CD14-positive monocyte (primary cell): ENCODE results near the gene SUGCT. TPM values are rescaled to one million over a fixed set of nuclear protein-coding genes. Genes with fewer than 3 reads are reported as not detected.
A peak's percentile ranks its signal among the peaks of the same experiment; 100 is the strongest.

Experiments used
- DNase-seq, 3 donors: peaks; one replicate each; pipeline ENCODE4 v3.0.0-alpha.2; 2011 to 2022
- H2AFZ ChIP-seq: 2 replicates; pipeline ENCODE4 v1.6.0; 2012; ENCODE audit warnings: mild to moderate bottlenecking, low read depth, low read length, inconsistent platforms; ENCODE audit not compliant: insufficient read depth, poor library complexity, severe bottlenecking
- H3K27ac ChIP-seq, 2 donors: 1 replicate in 1 of 2; 2 replicates in 1 of 2; pipeline ENCODE4 v1.5.1; 2012 to 2013; ENCODE audit warnings: low read length in 2 of 2, control low read depth in 1 of 2, inconsistent platforms in 1 of 2, low read depth in 1 of 2, mild to moderate bottlenecking in 1 of 2
- H3K27me3 ChIP-seq, 2 donors: one replicate each; pipeline versions ENCODE4 v1.6.0 to v1.6.1; 2011 to 2013; ENCODE audit warnings: low read length in 2 of 2; ENCODE audit not compliant: control insufficient read depth in 2 of 2, insufficient read depth in 2 of 2
- H3K36me3 ChIP-seq, 2 donors: replicated peaks in 1 of 2; 1 replicate in 1 of 2; 2 replicates in 1 of 2; pipeline versions ENCODE4 v1.5.1 to v1.6.1; 2012 to 2013; ENCODE audit warnings: low read length in 2 of 2, control low read depth in 1 of 2, inconsistent platforms in 1 of 2, mild to moderate bottlenecking in 1 of 2; ENCODE audit not compliant: insufficient read depth in 2 of 2, control insufficient read depth in 1 of 2
- H3K4me1 ChIP-seq, 2 donors: 1 replicate in 1 of 2; 2 replicates in 1 of 2; pipeline versions ENCODE4 v1.5.1 to v1.6.1; 2012 to 2013; ENCODE audit warnings: low read length in 2 of 2, control low read depth in 1 of 2, inconsistent platforms in 1 of 2, mild to moderate bottlenecking in 1 of 2, moderate library complexity in 1 of 2; ENCODE audit not compliant: insufficient read depth in 2 of 2, control insufficient read depth in 1 of 2
- H3K4me2 ChIP-seq: replicated peaks from 2 replicates; pipeline ENCODE3; 2012; ENCODE audit warnings: low read length, moderate library complexity, mild to moderate bottlenecking; ENCODE audit not compliant: poor library complexity, severe bottlenecking; ENCODE audit errors: extremely low read depth
- H3K4me3 ChIP-seq, 3 experiments: fragments of 200-600 bp in 1 of 3; sonication (generic) in 1 of 3; replicated peaks in 1 of 3; 1 replicate in 2 of 3; 2 replicates in 1 of 3; pipeline ENCODE4 v1.5.1; 2011 to 2013; ENCODE audit warnings: low read length in 3 of 3, mild to moderate bottlenecking in 3 of 3, control low read depth in 2 of 3, low read depth in 2 of 3, inconsistent platforms in 1 of 3, moderate library complexity in 1 of 3
- H3K79me2 ChIP-seq: 2 replicates; pipeline ENCODE4 v1.6.0; 2012; ENCODE audit warnings: mild to moderate bottlenecking, control low read depth, inconsistent platforms, low read length, moderate library complexity; ENCODE audit not compliant: insufficient read depth
- H3K9ac ChIP-seq: 2 replicates; pipeline ENCODE4 v1.6.0; 2017; ENCODE audit warnings: low read length, mild to moderate bottlenecking; ENCODE audit not compliant: insufficient read depth, poor library complexity, severe bottlenecking
- H3K9me3 ChIP-seq, 2 donors: replicated peaks in 1 of 2; 1 replicate in 1 of 2; 2 replicates in 1 of 2; pipeline versions ENCODE4 v1.5.1 to v1.6.1; 2012 to 2013; ENCODE audit warnings: low read length in 2 of 2, control low read depth in 1 of 2; ENCODE audit not compliant: control insufficient read depth in 1 of 2, insufficient read depth in 1 of 2
- H4K20me1 ChIP-seq: 2 replicates; pipeline ENCODE4 v1.6.0; 2012; ENCODE audit warnings: mild to moderate bottlenecking, low read length, control low read depth, moderate library complexity; ENCODE audit not compliant: insufficient read depth
- H3K27ac Mint-ChIP-seq, 7 donors: one replicate each; pipeline ENCODE4 v1.8.0; 2020; ENCODE audit warnings: mild to moderate bottlenecking in 7 of 7, mixed read lengths in 7 of 7, moderate library complexity in 6 of 7, inconsistent platforms in 2 of 7
- H3K27me3 Mint-ChIP-seq, 3 donors: one replicate each; pipeline ENCODE4 v1.8.0; 2021 to 2022; ENCODE audit warnings: low read depth in 3 of 3, mild to moderate bottlenecking in 3 of 3, mixed read lengths in 3 of 3, moderate library complexity in 3 of 3, inconsistent platforms in 1 of 3
- H3K36me3 Mint-ChIP-seq, 2 donors: one replicate each; pipeline ENCODE4 v1.8.0; 2020; ENCODE audit warnings: mixed read lengths in 2 of 2, inconsistent platforms in 1 of 2, mild to moderate bottlenecking in 1 of 2
- H3K4me1 Mint-ChIP-seq: one replicate; pipeline ENCODE4 v1.8.0; 2020; ENCODE audit warnings: mild to moderate bottlenecking, mixed read lengths
- H3K4me3 Mint-ChIP-seq, 2 donors: one replicate each; pipeline ENCODE4 v1.8.0; 2020; ENCODE audit warnings: mild to moderate bottlenecking in 2 of 2, mixed read lengths in 2 of 2, moderate library complexity in 1 of 2
- H3K9me3 Mint-ChIP-seq, 7 donors: one replicate each; pipeline ENCODE4 v1.8.0; 2020 to 2022; ENCODE audit warnings: mixed read lengths in 7 of 7, mild to moderate bottlenecking in 6 of 7, moderate library complexity in 6 of 7, inconsistent platforms in 2 of 7
- WGBS: methylation state at CpG from one replicate; pipeline ENCODE4 v1.1.5; 2013; ENCODE audit warnings: missing lambda C conversion rate; ENCODE audit not compliant: insufficient coverage; 5-methylcytosine and 5-hydroxymethylcytosine counted together
- intact Hi-C, 2 donors: fragments of 100-400 bp; cut with micrococcal nuclease; formaldehyde crosslinking; loops; one replicate each; pipeline versions ENCODE4 v1.15.0 to v1.15.1; 2023
- polyA plus RNA-seq, 3 donors: library from polyadenylated mRNA; depleted of rRNA in 1 of 3; unstranded in 2 of 3; stranded (reverse) in 1 of 3; fragments of 300-500 nt in 2 of 3; fragments of >200 nt in 1 of 3; fragmentation: Illumina TruSeq in 2 of 3; gene quantifications; 1 replicate in 2 of 3; 2 replicates in 1 of 3; pipeline ENCODE4 v1.2.3, GENCODE V29; 2012 to 2021
- TF ChIP-seq, protein P1 (sequence below): fragments of 200-600 bp; IDR thresholded peaks from one replicate; pipeline ENCODE4 v1.8.0; 2022; ENCODE audit warnings: antibody characterized with exemption, mild to moderate bottlenecking

The SUGCT gene
- polyA plus RNA-seq, 3 donors = not detected

DNA sequence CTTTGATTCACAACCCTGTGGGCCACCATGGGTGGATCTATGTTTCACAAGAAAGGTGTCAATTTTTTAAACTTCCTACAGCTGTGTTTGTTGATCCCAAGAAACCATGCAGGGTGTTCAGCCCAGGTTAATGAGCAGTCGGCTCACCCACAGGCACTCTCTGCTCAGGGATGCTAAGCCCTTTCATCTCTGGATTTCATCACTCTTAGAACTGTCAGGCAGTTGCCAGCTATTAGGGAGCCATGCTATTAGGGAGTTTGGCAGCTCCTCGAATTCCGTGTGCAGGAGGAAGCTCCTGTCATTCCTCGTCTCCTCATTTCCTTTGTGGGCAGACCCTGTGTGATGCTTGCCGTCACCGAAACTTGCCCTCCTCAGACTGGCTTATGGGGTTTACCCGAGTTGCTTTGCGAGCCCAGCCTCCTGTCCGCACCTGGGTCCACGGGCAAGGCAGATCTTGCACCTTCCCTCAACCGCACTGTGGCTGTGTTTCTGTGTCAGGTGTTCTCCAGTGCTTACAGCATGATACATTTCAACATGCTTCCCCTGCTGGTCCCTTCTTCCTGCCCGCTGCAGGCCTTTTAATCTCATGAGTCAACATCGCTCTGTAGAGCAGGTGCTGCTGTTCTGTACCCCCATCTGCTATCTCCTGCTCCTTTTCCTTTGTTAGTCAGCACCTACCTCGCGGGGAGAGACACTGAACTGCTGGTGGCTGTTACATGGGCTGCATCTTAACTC, 509.8 kb downstream of the SUGCT start:
- WGBS = 20% methylated on average over 14 of the region's 15 CpGs
- no peaks in the 10 kb centered on the region for H4K20me1 ChIP-seq
- H3K9me3 ChIP-seq = no peaks in the 10 kb centered on the region
- H3K36me3 ChIP-seq = no peaks in the 10 kb centered on the region
- Mint-ChIP-seq H3K4me1 (peaks cover 6% of the 10 kb centered on the region), H3K27ac (peak overlapping the region in 1 of 7 donors; percentile 30), H3K36me3 (no peaks in the 10 kb centered on the region), H3K9me3 (peaks cover 0 to 3% (median 0%) of the 10 kb centered on the region in 7 donors), H3K4me3 (peak overlapping the region in 1 of 2 donors; percentile 17), H3K27me3 (peaks cover 0 to 2% (median 0%) of the 10 kb centered on the region in 3 donors)
- TF ChIP-seq, protein P1, sequence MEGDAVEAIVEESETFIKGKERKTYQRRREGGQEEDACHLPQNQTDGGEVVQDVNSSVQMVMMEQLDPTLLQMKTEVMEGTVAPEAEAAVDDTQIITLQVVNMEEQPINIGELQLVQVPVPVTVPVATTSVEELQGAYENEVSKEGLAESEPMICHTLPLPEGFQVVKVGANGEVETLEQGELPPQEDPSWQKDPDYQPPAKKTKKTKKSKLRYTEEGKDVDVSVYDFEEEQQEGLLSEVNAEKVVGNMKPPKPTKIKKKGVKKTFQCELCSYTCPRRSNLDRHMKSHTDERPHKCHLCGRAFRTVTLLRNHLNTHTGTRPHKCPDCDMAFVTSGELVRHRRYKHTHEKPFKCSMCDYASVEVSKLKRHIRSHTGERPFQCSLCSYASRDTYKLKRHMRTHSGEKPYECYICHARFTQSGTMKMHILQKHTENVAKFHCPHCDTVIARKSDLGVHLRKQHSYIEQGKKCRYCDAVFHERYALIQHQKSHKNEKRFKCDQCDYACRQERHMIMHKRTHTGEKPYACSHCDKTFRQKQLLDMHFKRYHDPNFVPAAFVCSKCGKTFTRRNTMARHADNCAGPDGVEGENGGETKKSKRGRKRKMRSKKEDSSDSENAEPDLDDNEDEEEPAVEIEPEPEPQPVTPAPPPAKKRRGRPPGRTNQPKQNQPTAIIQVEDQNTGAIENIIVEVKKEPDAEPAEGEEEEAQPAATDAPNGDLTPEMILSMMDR = no peak
- intact Hi-C loops = no loop called here
- no peak overlapping the region for H3K4me2 ChIP-seq
- H3K9ac ChIP-seq = no peak overlapping the region
- H3K4me1 ChIP-seq = no peaks in the 10 kb centered on the region
- no peak overlapping the region for H3K4me3 ChIP-seq
- no peaks in the 10 kb centered on the region for H3K27me3 ChIP-seq
- H3K27ac ChIP-seq = no peak overlapping the region
- no peak for DNase-seq
- no peaks in the 10 kb centered on the region for H3K79me2 ChIP-seq
- no peak overlapping the region for H2AFZ ChIP-seq

DNA sequence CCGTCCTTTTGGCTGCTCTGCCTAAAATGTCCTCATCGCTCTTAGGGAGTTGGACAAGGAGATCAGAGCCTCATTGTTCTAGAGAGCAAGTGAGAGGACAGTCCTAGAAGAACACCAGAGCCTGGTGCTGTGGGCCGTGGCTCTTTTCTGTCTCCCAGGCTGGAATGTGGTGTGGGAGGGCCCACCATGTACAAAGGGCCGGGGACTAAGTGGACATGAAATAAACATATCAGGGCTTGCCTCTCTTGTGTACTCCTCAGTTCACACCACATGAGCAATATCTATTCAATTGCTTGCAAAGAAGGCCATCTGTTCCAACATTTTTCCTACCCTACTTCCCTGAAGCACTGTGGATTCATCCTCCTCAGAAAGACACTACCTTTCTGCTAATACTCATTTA, 510.4 kb downstream of the SUGCT start:
- DNase-seq = no peak
- H3K27ac Mint-ChIP-seq = peak overlapping the region in 1 of 7 donors; percentile 30
- 100% methylated on average over 2 of the region's 4 CpGs for WGBS
- H2AFZ ChIP-seq = no peak overlapping the region
- H3K9ac ChIP-seq = no peak overlapping the region
- no peaks in the 10 kb centered on the region for H3K36me3 Mint-ChIP-seq
- no peak overlapping the region for H3K27ac ChIP-seq
- no peaks in the 10 kb centered on the region for H3K9me3 ChIP-seq
- no peak overlapping the region for H3K4me3 Mint-ChIP-seq
- no peak overlapping the region for H3K4me3 ChIP-seq
- H3K9me3 Mint-ChIP-seq = peaks cover 0 to 4% (median 2%) of the 10 kb centered on the region in 7 donors
- no peaks in the 10 kb centered on the region for H3K4me1 ChIP-seq
- peaks cover 0 to 2% (median 0%) of the 10 kb centered on the region in 3 donors for H3K27me3 Mint-ChIP-seq
- no peaks in the 10 kb centered on the region for H3K36me3 ChIP-seq
- no peaks in the 10 kb centered on the region for H4K20me1 ChIP-seq
- TF ChIP-seq, protein P1 = no peak
- intact Hi-C loops = no loop called here
- peaks cover 6% of the 10 kb centered on the region for H3K4me1 Mint-ChIP-seq
- no peaks in the 10 kb centered on the region for H3K79me2 ChIP-seq
- H3K4me2 ChIP-seq = no peak overlapping the region
- no peaks in the 10 kb centered on the region for H3K27me3 ChIP-seq
